ENCODE measurements around the gene CTIF.

DNA sequence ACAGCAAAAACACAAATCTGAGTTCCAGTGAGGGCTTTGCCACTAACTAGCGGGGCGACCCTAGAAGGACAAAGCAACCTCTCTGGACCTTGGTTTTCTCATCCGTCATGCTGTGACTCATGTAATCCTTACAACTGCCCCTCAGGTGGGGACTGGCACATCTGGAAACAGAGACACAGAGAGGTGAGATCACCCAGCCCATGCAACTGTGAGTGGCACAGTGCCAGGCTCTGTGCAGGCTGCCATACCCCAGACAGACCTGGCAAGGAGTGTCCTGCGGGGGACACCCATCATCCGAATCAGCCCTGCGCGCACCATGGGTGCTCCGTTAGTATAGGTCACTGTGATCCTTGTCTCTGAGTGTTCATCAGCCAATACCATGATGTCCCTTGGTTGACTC is 213.6 kb downstream of the CTIF start:
- TF ChIP-seq CTCF (IDR thresholded peaks at IDR 0.05) (no peak), EP300 (IDR thresholded peaks at IDR 0.05; ENCODE audit: low read depth) (no peak), POLR2A (IDR thresholded peaks at IDR 0.05) (no peak)

All from transverse colon (tissue), 3 donors.